HUES64 (cell line): ENCODE data around the gene CDH13.
A peak's percentile ranks its signal among the peaks of the same experiment; 100 is the strongest.

ENCODE experiments used
- H3K27ac ChIP-seq: 2 replicates; pipeline ENCODE4 v1.7.0; 2013; ENCODE audit warnings: low read depth, low read length, inconsistent platforms
- H3K27me3 ChIP-seq: 2 replicates; pipeline ENCODE4 v1.6.1; 2013; ENCODE audit warnings: mild to moderate bottlenecking, low read length; ENCODE audit not compliant: insufficient read depth
- H3K36me3 ChIP-seq: 2 replicates; pipeline ENCODE4 v1.6.1; 2013; ENCODE audit warnings: mild to moderate bottlenecking, low read length; ENCODE audit not compliant: insufficient read depth
- H3K4me1 ChIP-seq: 2 replicates; pipeline ENCODE4 v1.6.1; 2013; ENCODE audit warnings: mild to moderate bottlenecking, low read length, moderate library complexity; ENCODE audit not compliant: insufficient read depth
- H3K4me3 ChIP-seq: 2 replicates; pipeline ENCODE4 v1.5.1; 2013; ENCODE audit warnings: mild to moderate bottlenecking, low read length, moderate library complexity
- H3K9ac ChIP-seq: 2 replicates; pipeline ENCODE4 v1.6.1; 2013; ENCODE audit warnings: mild to moderate bottlenecking, low read depth, low read length
- H3K9me3 ChIP-seq: 2 replicates; pipeline ENCODE4 v1.6.1; 2013; ENCODE audit warnings: low read depth, low read length; ENCODE audit not compliant: insufficient read depth
- WGBS: fragments of 150-250, 120-280 bp; methylation state at CpG from one replicate; pipeline ENCODE4 v1.1.7; 2013; ENCODE audit warnings: missing lambda C conversion rate; 5-methylcytosine and 5-hydroxymethylcytosine counted together

CDH13 gene

DNA sequence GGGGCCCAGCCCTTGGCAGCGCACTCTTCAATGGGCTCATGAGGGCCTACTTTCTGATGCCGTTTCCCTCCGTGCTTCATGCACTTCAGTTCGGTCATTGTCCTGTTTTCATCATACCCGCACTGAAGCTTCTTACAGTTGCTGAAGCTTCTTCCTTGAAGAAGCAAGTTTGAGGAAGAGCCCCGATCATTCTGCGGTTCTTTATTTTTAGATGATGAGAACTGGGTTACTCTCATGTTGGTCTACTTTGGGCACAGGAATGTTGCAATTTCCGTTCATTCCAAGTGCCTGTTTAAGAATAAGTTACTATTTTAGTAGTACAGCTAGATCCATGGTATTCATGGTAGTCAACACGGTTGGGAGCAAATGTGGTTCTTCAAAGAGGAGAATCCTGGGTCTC, 593.3 kb downstream of the CDH13 start:
- 96% methylated on average over 9 of the region's 9 CpGs for WGBS
- Histone ChIP-seq H3K9ac (no peak overlapping the region), H3K4me3 (no peak overlapping the region), H3K27ac (no peak overlapping the region), H3K36me3 (no peaks in the 10 kb centered on the region), H3K4me1 (no peaks in the 10 kb centered on the region), H3K9me3 (no peaks in the 10 kb centered on the region), H3K27me3 (no peaks in the 10 kb centered on the region)

DNA sequence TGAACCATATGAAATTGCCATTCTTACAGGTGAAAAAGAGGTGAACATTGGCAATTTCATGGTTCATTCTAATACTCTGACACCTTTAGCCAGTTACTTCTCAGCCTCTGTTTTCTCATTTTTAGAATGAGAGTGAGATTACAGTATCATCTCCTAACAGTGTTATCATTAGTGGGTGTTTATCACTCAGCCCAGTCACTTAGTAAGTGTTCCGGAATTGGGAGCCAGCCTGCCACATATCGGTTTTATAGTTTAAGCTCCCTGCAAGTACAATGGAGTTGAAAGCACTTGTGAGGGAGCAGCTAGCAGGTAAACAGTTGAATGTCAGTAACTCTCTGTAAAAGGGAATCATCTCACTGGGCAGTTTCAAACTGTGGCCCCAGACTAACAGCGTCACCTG, 597.9 kb downstream of the CDH13 start:
- Histone ChIP-seq H3K4me1 (no peaks in the 10 kb centered on the region), H3K9me3 (no peaks in the 10 kb centered on the region), H3K9ac (no peak overlapping the region), H3K27me3 (no peaks in the 10 kb centered on the region), H3K27ac (no peak overlapping the region), H3K36me3 (no peaks in the 10 kb centered on the region), H3K4me3 (no peak overlapping the region)
- WGBS = 95% methylated on average over 3 of the region's 3 CpGs

DNA sequence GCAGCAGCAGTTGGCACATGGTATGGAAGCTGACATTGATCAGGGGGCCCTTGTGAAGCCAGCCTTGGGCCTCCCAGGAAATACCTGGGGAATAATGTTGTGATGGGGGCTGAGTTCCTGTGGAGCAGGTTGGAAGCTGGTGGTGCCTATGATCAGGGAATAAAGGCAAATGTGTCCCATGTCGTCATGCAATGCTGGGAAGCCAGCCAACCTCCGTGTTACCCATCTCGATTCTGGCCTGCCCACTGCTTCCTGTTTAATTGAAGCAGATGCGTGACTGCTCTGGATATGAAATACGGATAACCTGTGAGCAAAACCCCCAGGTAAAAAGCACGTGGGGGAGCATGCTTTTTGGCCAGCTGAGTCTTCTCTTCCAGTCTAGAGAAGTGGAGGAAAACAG, 600.6 kb downstream of the CDH13 start:
- whole genome bisulfite sequencing = 93% methylated on average over 6 of the region's 6 CpGs
- Histone ChIP-seq H3K4me1 (no peaks in the 10 kb centered on the region), H3K9ac (no peak overlapping the region), H3K27me3 (no peaks in the 10 kb centered on the region), H3K4me3 (no peak overlapping the region), H3K9me3 (no peaks in the 10 kb centered on the region), H3K27ac (no peak overlapping the region), H3K36me3 (no peaks in the 10 kb centered on the region)

DNA sequence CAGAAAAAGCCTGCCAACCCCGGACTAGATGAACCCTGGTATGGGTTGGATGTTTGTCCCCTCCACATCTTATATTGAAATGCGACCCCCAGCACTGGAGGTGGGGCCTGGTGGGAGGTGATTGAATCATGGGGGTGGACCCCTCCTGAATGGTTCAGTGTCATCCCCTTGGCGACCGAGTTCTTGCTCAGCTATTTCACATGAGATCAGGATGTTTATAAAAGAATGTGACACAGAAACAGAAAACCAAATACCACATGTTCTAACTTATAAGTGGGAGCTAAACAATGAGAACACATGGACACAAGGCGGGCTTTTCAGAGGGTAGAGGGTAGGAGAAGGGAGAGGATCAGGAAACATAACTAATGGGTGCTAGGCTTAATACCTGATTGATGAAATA, 605.0 kb downstream of the CDH13 start:
- no peaks in the 10 kb centered on the region for H3K36me3 ChIP-seq
- H3K27ac ChIP-seq = no peak overlapping the region
- H3K4me3 ChIP-seq = no peak overlapping the region
- H3K9ac ChIP-seq = no peak overlapping the region
- no peaks in the 10 kb centered on the region for H3K27me3 ChIP-seq
- H3K9me3 ChIP-seq = no peaks in the 10 kb centered on the region
- no peaks in the 10 kb centered on the region for H3K4me1 ChIP-seq
- 88% methylated on average over 4 of the region's 5 CpGs for WGBS

DNA sequence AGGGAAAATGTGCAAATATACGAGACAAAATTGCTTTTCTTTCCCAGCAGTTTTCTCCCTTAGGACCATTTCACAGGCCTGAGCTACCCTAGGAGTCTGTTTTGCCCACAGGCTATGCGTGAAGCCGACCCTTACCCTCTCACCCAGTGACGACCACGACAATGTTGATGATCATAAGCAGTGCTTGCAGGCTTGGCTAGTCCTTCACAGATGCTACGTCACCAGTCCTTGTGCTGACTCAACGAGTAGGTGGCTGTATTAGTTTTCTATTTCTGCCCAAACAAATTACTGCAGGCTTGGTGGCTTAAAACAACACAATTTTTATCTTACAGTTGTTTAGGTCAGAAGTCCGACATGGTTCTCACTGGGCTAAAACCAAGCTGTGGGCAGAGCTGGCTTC, 606.4 kb downstream of the CDH13 start:
- Histone ChIP-seq H3K27ac (no peak overlapping the region), H3K4me3 (no peak overlapping the region), H3K36me3 (no peaks in the 10 kb centered on the region), H3K27me3 (no peaks in the 10 kb centered on the region), H3K4me1 (no peaks in the 10 kb centered on the region), H3K9me3 (no peaks in the 10 kb centered on the region), H3K9ac (no peak overlapping the region)
- WGBS = 86% methylated on average over 8 of the region's 8 CpGs

DNA sequence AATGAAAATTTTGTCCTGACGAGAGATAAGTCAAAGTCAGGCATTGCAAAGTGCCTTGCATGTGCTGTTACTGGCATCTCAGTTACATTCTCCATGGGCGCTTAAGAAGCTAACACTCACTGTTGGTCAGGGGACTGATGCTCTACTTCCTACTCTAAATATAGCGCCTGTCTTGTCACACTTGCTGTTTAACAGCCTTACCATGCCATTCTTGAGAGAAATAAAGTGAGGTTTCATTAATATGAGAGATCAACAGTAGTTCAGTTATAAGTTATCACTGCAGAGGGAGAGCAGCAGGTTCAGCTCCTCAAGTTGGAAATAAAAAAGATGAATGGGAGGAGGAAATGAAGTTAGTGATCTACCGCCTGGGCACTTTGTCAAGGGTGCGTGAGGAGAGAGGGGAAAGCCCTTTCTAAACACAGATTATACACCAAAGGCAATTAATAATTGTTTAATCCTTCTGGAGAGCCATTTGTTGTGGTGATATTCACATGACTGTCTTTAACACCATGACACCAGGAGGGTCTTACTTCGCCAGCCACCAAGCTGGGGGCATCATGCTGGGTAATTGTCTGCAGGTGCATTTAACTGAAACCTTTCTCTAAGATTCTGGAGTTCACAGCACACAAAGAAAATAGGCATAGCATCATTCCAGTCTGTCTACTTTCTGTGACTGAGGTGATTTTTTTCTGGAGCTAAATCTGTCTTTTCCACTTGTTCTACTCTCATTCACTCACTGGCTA, 612.4 kb downstream of the CDH13 start:
- H3K4me3 ChIP-seq = no peak overlapping the region
- H3K9me3 ChIP-seq = no peaks in the 10 kb centered on the region
- no peak overlapping the region for H3K9ac ChIP-seq
- WGBS = 45% methylated on average over 3 of the region's 6 CpGs
- H3K36me3 ChIP-seq = no peaks in the 10 kb centered on the region
- peaks cover 10% of the 10 kb centered on the region for H3K4me1 ChIP-seq
- no peaks in the 10 kb centered on the region for H3K27me3 ChIP-seq
- H3K27ac ChIP-seq = peak overlapping the region; percentile 28; the same call in 1 of the 2 replicates

DNA sequence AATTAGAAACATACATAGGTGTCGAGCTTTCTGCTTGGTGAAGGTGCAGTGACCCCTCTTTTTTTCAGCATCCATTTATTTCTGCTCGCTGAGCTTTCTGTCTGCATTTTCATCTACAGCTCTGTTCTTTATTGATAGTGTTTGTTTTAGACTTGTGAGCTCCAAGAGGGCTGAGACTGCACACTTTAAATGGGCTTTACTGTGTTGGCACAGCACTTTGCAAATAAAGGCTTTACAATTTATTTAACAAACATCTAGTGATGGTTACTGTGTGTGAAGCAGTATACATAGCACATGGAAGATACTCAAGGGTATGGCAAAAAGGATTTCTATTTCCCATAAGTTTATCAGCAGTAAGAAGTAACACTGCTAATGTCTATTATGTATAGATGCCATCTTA, 617.3 kb downstream of the CDH13 start:
- WGBS = 81% methylated on average over 2 of the region's 2 CpGs
- H3K4me3 ChIP-seq = no peak overlapping the region
- H3K9ac ChIP-seq = no peak overlapping the region
- no peaks in the 10 kb centered on the region for H3K9me3 ChIP-seq
- no peak overlapping the region for H3K27ac ChIP-seq
- peaks cover 21% of the 10 kb centered on the region for H3K4me1 ChIP-seq
- H3K27me3 ChIP-seq = no peaks in the 10 kb centered on the region
- H3K36me3 ChIP-seq = no peaks in the 10 kb centered on the region

DNA sequence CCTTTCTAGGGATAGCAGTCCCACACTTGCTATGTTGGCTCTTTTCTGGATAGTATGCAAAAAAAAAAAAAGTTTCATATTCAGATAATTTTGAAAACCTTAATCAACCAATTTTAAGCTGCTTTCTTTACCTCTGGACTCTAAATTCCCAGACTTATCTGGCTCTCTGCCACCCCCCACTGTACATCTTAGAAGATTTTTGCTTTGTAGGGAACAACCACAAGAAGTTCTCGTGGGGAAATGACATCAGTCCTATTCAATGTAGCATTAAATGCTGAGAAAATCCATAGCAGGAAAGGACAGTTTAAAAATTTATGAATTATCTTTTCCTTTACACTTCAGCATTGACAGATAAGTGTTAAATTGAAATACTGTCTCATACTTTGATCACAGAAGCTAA, 618.3 kb downstream of the CDH13 start:
- no peak overlapping the region for H3K9ac ChIP-seq

DNA sequence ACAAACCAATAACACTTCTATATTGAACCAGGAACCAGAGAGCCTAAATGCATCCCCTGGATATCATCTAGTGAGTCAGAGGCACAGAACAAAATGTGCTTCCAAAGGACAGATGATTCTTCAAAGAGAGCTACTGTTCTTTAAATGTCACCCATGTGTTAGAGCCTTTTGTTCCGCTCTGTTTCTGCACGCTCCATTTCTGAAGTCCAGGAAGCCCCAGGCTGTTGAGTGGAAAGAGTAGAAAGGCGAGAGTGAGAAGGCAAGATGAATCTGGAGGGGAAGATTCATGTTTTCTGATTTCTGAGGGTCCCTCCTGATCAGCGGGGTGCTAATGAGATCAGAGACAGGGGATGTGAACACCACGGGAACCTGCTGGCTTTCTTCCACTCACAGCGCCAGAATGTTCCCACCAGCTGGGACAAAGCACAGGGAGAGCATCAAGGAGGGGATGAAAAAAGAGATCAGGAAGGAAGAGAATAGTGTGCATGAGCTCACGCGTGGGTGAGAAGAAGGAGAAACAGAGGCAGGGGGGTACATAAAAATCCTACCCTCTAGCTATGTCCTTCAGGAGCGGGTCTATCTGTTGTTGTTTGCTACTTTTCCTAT, 621.1 kb downstream of the CDH13 start:
- WGBS = 90% methylated on average over 9 of the region's 9 CpGs
- Histone ChIP-seq H3K27ac (no peak overlapping the region), H3K36me3 (no peaks in the 10 kb centered on the region)

More for the DNA sequence above, 618.3 kb downstream of the CDH13 start:
- H3K4me3 ChIP-seq = no peak overlapping the region
- H3K27me3 ChIP-seq = no peaks in the 10 kb centered on the region
- H3K9me3 ChIP-seq = no peaks in the 10 kb centered on the region
- H3K36me3 ChIP-seq = no peaks in the 10 kb centered on the region
- 89% methylated on average over 1 of the region's 1 CpG for WGBS
- peaks cover 14% of the 10 kb centered on the region; the same call in 1 of the 2 replicates for H3K4me1 ChIP-seq
- H3K27ac ChIP-seq = no peak overlapping the region

DNA sequence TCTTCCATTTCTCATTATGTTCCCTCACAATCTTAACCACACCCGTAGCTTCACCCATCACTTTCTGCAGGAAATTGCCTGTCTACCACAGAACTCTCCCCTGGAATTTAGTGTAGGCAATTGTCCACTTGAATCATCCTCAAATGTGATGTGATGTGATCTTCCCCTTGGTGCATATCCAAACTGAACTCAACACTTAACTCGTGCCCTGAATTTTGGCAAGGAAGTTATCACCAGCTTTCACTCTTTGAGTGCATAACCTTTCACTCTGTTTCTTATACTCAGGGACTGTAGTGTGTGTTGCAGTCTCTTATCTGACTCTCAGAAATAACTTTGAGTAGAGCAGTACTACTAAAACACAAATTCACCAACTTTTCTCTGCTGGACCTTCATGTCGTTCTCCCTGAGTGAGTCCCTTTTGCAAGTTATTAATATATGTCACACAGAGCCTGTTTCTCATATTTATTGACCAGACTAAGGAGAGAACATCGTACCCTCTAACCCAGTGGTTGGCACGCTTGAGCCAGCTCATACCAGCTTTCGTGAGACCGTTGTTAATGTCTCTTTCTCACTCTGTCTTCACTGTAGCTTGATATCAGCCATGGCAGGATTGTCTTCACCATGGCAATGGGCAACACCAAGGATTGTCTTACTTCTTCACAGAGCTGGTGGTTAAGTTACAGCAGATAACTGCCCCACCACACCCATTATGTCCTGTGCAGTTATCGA, 622.1 kb downstream of the CDH13 start:
- Histone ChIP-seq H3K36me3 (no peaks in the 10 kb centered on the region), H3K4me3 (no peak overlapping the region), H3K9ac (no peak overlapping the region), H3K4me1 (peaks cover 14% of the 10 kb centered on the region; the same call in 1 of the 2 replicates), H3K27me3 (no peaks in the 10 kb centered on the region), H3K9me3 (no peaks in the 10 kb centered on the region), H3K27ac (no peak overlapping the region)
- 97% methylated on average over 8 of the region's 8 CpGs for WGBS

More for the DNA sequence above, 621.1 kb downstream of the CDH13 start:
- Histone ChIP-seq H3K4me3 (no peak overlapping the region), H3K4me1 (peaks cover 14% of the 10 kb centered on the region; the same call in 1 of the 2 replicates), H3K27me3 (no peaks in the 10 kb centered on the region), H3K9ac (no peak overlapping the region), H3K9me3 (no peaks in the 10 kb centered on the region)

DNA sequence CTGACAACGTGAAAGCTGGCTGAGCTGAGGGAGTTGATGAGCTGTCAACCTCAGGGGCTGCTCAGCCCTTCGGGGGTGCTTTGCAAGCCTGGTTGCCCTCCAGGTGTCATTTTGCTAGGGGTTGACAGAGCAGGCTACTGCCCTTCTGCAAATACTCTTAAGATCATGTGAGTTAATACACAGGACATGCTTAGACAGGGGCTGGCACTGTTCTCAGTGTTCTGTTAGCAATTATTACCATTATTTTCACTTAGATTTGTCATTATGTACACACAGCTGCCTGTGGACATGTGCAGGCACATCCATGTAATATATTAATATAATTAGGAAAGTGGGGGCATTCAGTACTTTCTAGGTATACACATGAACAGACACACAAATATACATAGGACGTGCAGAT, 626.8 kb downstream of the CDH13 start:
- no peak overlapping the region for H3K4me3 ChIP-seq
- no peaks in the 10 kb centered on the region for H3K27me3 ChIP-seq
- no peaks in the 10 kb centered on the region for H3K4me1 ChIP-seq
- no peaks in the 10 kb centered on the region for H3K9me3 ChIP-seq
- no peak overlapping the region for H3K27ac ChIP-seq
- 90% methylated on average over 3 of the region's 3 CpGs for WGBS
- no peaks in the 10 kb centered on the region for H3K36me3 ChIP-seq
- no peak overlapping the region for H3K9ac ChIP-seq
